Inflammatory macrophage treated with lipopolysaccharide for 1 hour (primary cell): ENCODE measurements around the gene SERPINB8.
"Not testable (repeated sequence)": the region's sequence is repeated elsewhere in the genome, so short reads cannot be mapped to it uniquely, and the experiment has no call there.

ENCODE experiments used
- DNase-seq, 2 donors: peaks; one replicate each; pipeline ENCODE4 v3.0.0-alpha.2; 2020 to 2022

Gene SERPINB8

GRCh38 chr18:63969942-63970808 is at the start of gene SERPINB8:
Gene SERPINB8 (plus strand): TSS chr18:63970081. CDS start chr18:63978309, 8,228 bp downstream.
- peak; percentile 95 to 96 for DNase-seq

- no peak for DNase-seq
Measured at GRCh38 chr18:63922049-63922448, 47.8 kb upstream of the SERPINB8 start.

- no peak for DNase-seq
Measured at GRCh38 chr18:63924551-63924950, 45.3 kb upstream of the SERPINB8 start.

GRCh38 chr18:63928331-63928730 is 41.5 kb upstream of the SERPINB8 start:
- DNase-seq: no peak

- not testable (repeated sequence) for DNase-seq
Measured at GRCh38 chr18:63929369-63929768, 40.5 kb upstream of the SERPINB8 start.

GRCh38 chr18:63930773-63931354 is 39.0 kb upstream of the SERPINB8 start:
- DNase-seq: peak; percentile 36 to 59

- peak; percentile 77 to 90 for DNase-seq
Measured at GRCh38 chr18:63936156-63936931, 33.5 kb upstream of the SERPINB8 start.

GRCh38 chr18:63936932-63937393 is 32.9 kb upstream of the SERPINB8 start:
- DNase-seq: no peak

- DNase-seq: no peak
Measured at GRCh38 chr18:63940008-63940407, 29.9 kb upstream of the SERPINB8 start.

GRCh38 chr18:63940543-63941050 is 29.3 kb upstream of the SERPINB8 start:
- not testable (repeated sequence) for DNase-seq

GRCh38 chr18:63947051-63947790 is 22.7 kb upstream of the SERPINB8 start:
- DNase-seq: no peak

- peak; percentile 80 to 82 for DNase-seq
Measured at GRCh38 chr18:63949068-63949737, 20.7 kb upstream of the SERPINB8 start, which contains the start of gene HMSD. Gene HMSD (plus strand): TSS chr18:63949301. CDS start chr18:63953456, 4,155 bp downstream.

GRCh38 chr18:63951302-63951705 is 18.6 kb upstream of the SERPINB8 start:
- peak in 1 of 2 donors; percentile 26 for DNase-seq

- no peak for DNase-seq
Measured at GRCh38 chr18:63953811-63954210, 16.1 kb upstream of the SERPINB8 start.

- DNase-seq: no peak
Measured at GRCh38 chr18:63956755-63957154, 13.1 kb upstream of the SERPINB8 start.

GRCh38 chr18:63960891-63961290 is 9.0 kb upstream of the SERPINB8 start:
- no peak for DNase-seq

- peak in 1 of 2 donors; percentile 34 for DNase-seq
Measured at GRCh38 chr18:63961435-63961980, 8.4 kb upstream of the SERPINB8 start.

- DNase-seq: no peak
Measured at GRCh38 chr18:63962137-63962536, 7.7 kb upstream of the SERPINB8 start.

- DNase-seq: peak; percentile 63 to 78
Measured at GRCh38 chr18:63963615-63964256, 6.1 kb upstream of the SERPINB8 start.

GRCh38 chr18:63964908-63965307 is 5.0 kb upstream of the SERPINB8 start:
- no peak for DNase-seq
